Germinal center (tissue), 1 donor: ENCODE data around the gene LGALS1.
A peak's percentile ranks its signal among the peaks of the same experiment; 100 is the strongest.
"Not testable (repeated sequence)": the region's sequence is repeated elsewhere in the genome, so short reads cannot be mapped to it uniquely, and the experiment has no call there.

Experiments
- DNase-seq: peaks from one replicate; pipeline ENCODE4 v3.0.0; 2012; ENCODE audit warnings: mixed read lengths, low spot score

The LGALS1 gene

DNA sequence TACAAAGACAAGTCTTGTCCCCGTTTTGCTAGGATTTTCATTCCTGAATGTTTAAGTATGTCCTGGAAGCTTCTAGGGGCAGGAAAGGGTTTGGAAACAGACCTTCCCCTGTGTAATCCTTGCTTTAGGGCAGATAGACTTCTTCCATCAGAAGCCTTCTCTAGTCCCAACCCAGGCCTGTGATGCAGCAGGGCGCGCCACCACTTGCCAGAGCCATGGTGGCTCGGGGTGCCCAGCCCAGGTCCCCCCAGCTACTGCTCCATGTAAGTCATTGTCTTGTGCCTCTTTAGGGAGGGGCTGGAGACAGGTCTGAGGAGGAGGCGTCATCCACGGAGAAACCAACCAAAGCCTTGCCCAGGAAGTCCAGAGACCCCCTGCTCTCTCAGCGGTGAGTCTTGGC is 15.0 kb downstream of the LGALS1 start:
- no peak for DNase-seq

DNA sequence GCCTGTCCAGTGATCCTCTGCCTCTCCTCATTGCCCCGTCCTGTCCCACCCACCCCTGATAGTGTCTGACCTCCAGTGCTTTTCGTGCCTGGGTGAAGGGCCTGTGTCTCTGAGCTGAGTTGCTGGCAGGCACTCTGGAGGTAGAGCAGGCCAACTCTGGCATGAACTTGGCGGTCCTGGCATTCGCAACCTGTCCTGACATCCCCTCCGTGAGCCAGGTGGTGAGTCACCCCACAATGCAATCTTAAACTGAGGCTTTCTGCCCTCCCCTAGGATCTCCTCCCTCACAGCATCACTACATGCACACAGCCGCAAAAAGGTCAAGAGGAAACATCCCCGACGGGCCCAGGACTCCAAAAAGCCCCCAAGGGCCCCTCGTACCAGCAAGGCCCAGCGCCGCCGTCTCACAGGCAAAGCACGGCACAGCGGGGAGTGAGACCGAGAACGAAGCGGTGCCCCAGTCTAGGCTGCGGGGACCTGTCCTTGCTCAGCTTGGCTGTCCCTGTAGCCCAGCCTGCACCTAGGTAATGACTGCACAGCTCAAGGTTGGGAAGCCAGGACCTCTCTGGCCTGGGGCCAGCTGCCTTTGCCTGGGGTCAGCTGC is 15.6 kb downstream of the LGALS1 start:
- DNase-seq: no peak

DNA sequence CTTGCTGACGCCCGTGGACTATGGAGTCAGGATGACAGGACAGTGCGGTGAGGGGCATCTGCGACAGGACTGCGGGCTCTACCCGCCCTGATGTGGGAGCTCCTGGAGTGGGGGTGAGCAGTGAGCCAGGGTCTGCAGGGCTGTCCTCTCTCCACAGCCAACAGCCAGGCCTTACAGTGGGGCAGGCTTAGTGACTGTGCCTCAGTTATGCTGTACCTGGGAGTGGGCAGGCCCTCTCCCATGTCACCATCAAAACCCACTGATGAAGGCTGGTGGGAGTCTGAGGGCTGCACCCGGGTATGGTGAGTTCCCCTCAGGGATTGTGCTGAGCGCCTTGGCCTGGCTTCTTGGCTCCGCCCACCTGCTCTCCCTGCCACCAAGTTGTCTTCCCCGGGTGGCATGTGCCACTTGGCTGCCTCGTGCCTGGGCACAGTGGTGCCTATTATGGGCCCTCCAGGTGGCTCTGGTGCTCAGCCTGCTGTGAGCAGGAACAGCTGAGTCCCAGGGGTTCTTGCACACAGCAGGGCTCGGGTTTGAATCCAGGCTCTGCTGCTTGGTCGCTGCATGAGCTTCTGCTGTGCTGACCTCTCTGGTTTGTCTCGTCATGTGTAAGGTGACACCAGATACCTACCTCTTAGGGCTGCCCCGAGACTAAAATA is 17.3 kb downstream of the LGALS1 start:
- DNase-seq: no peak

DNA sequence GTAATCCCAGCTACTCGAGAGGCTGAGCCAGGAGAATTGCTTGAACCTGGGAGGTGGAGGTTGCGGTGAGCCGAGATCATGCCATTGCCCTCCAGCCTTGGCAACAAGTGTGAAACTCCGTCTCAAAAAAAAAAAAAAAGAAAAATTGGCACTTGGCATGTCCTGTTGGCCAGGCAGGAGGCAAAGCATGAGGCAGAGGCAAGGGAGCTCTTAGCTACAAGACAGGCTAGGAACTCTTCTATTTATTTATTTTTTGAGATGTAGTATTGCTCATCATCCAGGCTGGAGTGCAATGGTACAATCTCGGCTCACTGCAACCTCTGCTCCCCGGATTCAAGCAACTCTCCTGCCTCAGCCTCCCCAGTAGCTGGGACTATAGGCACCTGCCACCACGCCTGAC is 18.7 kb downstream of the LGALS1 start:
- DNase-seq: not testable (repeated sequence)

DNA sequence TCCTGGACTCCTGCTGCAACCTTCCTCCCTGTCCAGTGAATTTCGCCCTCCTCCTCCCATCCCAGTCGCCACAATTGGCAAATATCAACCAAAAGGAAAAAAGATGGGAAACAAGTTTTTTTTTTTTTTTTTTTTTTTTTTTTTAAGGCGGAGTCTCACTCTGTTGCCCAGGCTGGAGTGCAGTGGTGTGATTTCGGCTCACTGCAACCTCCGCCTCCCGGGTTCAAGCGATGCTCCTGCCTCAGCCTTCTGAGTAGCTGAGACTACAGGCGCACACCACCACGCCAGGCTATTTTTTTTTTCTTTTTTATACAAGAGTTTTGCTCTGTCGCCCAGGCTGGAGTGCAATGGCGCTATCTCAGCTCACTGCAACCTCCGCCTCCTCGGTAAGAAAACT is 20.8 kb downstream of the LGALS1 start:
- DNase-seq: not testable (repeated sequence)

DNA sequence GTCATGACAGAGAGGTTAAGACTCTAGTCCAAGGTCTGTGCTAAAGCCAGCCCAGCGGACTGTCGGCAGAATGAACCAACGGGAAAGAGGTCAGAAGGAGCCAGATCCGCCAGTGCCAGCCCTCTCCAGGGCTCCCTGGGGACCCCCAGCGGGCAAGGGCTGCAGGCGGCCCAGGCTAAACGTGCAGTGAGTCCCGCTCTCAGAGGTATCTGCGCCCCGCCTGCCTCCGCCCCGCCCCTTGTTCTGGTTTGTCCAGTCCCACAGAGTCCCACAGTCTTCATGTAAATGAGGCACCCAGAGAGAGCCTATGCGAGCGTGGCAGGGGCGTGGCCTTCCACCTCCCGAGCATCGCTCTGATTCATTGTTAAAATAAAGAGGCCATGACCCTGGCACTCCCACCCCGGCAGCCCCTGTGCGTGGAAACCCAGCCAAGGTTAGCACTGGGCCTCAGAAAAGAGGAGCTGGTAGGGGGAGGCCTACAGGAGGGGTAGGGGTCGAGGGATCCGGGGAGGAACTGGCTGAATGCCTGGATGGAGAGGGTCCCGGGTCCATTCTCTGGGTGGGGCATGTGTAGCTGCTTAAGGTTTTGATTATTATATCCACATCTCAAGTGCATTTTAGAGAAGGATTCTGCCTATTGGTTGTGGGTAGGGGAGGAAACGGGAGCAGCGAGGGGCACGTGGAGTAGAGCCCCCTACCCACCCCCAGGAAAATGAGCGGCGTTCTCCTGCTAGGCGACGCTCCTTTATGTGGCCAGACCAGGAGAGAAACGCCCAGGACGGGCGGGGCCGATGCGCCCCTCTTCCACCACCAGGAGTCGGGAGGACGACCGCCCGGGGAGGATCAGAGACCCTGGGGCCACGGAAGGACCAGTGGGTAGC is 21.5 kb downstream of the LGALS1 start, which contains the start of gene TRIOBP:
Gene TRIOBP, plus strand, starts transcription at position 392 of the 881 bp plus-strand sequence. CDS start 4,318 bp downstream, outside the sequence.
- DNase-seq: peak; percentile 94

DNA sequence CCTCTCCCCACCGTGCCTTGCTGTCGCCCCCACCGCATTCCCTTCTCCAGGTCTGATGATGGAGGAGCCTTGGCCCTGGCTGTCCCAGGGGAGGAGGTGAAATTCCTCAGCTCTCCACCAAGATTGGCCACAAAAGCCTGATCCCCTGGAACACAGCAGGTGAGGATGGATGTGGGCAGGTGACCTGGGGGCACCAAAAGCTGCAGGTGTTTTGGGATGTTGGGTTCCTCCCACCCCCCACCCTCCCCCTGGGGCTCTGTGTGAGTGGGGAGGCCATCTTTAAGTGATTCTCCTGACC is 22.1 kb downstream of the LGALS1 start:
- DNase-seq: no peak

DNA sequence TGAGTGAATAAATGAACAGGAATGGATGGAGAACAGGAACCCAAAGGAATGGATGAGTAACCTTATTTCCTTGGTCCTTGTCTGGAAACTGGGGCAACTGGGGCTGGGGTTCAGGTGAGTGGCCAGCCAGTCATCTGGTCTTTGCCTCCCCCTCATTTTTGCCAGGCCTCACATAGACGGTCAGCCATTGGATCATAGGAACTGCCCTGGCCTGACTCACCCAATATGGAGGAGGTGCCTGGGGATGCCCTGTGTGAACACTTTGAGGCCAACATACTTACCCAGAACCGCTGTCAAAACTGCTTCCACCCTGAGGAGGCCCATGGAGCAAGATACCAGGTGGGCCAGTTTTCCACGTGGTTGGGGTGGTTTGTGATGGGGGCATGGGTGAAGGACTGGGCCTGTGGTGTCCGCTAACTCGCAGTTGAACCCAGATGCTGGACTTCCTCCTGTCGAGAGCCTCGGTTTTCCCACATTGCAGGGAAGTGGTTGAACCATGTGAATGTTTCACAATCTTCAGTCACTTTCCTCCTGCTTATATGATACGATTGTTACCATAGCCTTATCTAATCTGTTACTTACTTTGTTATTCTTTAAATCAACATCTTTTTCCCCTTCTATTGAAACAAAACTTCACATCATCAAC is 25.8 kb downstream of the LGALS1 start:
- no peak for DNase-seq

DNA sequence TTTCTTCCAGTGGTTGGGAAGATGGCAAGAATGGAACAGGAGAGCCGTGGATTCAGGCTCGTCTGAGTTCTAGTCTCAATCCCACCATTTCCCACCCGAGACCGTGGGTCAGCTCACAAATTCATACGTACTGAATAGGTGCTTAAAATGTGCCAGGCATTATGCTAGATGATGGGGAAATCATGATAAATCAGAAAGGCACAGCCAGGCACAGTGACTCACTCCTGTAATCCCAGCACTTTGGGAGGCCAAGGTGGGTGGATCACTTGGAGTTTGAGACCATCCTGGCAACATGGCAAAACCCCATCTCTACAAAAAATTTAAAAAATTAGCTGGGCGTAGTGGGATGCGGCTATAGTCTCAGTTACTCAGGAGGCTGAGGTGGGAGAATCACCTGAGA is 28.5 kb downstream of the LGALS1 start:
- DNase-seq: no peak

DNA sequence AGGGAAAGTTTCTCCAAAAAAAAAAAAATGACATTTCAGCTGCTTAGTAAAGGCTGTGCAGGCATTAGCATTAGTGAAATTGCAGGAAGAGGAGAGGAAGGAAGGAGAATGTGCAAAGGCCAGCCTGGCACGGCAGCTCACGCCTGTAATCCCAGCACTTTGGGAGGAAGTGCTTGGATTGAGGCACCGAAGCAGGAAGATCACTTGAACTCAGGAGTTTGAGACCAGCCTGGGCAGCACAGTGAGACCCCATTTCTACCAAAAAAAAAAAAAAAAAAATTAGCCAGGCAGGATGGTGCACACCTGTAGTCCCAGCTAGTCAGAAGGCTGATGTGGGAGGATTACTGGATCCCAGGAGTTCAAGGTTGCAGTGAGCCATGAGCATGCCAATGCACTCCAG is 29.2 kb downstream of the LGALS1 start:
- DNase-seq: no peak

DNA sequence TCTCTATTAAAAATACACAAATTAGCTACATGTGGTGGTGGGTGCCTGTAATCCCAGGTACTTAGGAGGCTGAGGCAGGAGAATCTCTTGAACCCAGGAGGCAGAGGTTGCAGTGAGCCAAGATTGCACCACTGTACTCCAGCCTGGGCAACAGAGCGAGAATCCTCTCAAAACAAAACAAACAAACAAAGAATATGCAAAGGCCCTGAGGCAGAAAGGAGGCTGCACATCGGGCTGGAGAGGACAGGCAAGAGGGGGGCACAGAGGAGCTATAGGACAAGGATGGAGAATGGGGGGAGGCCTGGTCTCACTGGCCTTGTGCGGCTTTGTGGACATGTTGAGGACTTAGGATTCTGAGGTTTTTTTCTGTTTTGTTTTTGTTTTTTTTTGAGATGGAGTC is 29.8 kb downstream of the LGALS1 start:
- no peak for DNase-seq

DNA sequence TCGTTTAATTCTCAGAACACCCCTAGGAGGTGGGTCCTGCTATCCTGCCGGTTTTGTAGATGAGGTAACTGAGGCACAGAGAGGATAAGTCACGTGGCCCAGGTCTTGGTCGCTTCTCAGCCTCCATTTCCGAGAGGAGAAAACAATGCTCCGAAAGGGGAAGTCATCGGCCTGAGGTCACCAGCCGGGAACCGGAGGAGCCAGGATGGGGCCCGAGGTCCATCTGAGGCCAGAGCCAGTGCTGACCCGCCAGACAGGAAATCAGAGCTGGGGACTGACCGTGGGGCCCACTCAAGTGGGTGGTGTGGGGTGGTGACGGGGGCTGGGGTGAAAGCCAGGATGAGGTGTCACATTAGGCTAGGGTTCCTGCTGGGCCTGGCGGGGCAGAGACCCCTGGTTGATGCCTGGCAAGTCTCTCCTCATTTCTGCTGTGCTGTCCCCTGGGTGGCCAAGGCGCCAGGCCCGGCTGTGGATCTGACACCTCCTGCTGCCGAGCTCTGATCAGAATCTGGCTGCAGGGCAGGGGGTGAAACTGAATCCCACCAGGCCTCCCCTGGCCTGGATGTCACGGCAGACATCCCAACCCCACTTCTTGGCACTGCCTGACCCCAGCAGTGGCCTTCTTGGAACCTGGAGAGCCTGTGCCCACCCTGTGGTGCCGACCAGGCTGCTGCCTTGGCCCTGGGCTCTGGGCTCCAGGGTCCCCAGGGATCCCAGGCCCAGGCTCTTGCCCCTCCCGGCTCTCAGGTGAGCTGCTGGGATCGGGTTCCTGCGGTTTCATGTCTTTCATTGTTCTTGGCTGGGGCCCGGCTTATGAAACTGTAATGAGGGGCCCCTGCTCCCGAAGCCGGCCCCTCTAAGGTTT is 33.4 kb downstream of the LGALS1 start:
- DNase-seq: no peak

DNA sequence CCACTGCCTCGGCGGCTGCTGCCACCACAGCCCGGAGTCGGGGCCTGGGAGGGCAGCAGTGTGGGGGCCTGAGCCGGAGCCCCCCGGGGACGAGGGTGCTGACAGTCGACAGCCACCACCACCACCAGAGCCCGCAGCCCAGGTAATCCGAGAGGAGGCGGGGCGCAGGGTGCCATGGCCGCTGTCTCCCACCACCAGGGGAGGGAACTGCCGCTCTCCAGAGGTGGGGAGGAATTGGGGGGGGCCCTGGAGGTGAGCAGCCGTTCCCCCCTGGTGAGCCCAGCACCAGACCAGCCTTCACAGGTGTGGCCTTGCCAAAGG is 34.0 kb downstream of the LGALS1 start:
- DNase-seq: no peak

DNA sequence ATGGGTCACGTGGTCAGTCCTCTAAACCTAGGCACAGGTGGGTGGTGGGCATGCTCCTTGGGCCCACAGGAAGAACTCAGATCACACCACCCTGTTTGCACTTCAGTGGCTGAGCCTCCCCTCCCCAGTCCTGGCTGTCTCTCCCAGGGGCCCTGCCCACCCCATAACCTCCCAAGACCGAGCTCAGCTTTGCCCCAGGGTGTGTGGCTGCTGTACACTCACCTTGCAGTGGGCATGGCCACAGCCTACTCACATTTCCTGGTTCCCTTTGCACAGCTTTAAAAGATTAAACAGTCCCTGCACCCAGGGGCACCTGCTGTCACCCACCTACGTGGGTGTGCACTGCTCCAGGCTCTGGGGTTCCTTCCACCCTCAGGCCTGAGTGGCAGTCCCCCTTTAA is 35.2 kb downstream of the LGALS1 start:
- no peak for DNase-seq

DNA sequence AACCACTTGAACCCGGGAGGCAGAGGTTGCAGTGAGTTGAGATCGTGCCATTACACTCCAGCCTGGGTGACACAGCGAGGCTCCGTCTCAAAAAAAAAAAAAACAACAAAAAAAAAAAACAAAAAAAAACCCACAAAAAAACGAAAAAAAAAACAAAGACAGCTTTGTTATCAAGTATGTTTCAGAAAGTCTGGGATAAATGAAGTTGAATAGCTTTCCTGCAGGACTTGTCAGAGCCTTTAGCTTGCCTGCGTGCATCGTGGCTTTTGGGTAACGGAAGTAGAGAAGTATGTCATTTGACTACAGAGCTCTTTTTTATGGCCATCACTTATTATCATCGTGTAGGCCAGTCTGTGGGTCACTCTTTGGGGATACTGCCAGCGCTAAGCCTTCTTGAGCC is 36.1 kb downstream of the LGALS1 start:
- no peak for DNase-seq

DNA sequence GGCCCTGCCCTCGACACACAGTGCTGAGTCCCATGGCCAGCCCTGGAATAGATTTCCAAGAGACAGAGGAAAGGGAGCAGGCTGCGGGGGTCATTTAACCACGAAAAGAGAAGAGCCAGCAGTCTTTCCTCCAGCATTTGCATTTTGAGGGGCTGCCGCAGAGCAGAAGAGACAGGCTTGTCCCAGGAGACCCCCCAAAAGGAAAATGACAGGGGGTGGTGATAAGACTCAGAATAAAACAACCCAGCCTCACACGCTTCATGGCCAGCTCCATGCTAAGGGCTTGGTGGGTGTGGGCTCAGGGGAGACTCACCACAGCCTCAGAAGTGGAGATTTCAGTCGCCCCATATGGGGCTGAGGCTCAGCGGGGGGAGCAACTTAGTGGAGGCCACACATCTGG is 38.3 kb downstream of the LGALS1 start:
- peak; percentile 42 for DNase-seq

DNA sequence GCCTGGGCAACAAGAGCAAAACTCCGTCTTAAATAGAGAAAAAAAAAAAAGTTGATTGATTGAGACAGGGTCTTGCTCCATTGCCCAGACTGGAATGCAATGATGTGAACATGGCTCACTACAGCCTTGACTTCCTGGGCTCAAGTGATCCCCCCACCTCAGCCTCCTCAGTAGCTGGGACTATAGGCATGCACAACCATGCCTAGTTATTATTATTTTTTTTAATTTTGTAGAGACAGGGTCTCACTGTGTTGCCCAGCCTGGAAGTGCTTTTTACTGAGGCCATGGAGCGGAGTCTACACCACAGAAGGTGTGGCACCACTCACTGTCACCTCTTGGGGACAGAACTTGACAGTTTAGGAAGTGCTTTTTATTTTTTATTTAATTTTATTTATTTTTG is 39.2 kb downstream of the LGALS1 start:
- no peak for DNase-seq

DNA sequence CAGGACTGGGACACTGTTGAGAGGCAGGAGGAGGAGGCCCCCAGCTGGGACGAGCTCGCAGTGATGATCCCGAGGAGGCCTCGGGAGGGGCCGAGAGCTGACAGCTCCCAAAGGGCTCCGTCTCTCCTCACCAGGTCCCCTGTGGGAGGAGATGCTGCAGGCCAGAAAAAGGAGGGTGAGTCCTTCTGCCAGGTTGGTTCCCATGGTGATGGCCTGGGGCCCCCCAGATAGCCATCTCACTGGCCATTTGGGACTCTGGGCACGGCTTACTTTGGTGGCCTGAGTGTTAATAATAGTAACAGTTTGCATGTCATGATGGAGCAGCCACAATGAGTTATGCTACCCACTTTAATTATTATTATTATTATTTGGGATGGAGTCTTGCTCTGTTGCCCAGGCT is 40.3 kb downstream of the LGALS1 start:
- no peak for DNase-seq

DNA sequence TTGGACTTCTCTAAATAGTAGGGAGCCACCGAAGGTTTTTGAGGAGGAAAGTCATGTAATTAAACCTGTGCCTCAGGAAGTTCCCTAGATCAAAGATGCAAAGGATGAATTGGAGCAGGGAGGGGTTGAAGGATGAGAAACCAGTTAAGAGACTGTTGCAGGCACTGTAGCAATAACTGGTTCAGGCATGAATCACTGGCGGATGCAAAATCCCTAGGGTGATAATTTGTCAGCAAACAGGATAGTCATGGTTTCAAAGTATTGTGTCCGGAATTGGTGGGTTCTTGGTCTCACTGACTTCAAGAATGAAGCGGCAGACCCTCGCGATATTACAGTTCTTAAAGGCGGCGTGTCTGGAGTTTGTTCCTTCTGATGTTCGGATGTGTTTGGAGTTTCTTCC is 41.3 kb downstream of the LGALS1 start:
- DNase-seq: no peak

DNA sequence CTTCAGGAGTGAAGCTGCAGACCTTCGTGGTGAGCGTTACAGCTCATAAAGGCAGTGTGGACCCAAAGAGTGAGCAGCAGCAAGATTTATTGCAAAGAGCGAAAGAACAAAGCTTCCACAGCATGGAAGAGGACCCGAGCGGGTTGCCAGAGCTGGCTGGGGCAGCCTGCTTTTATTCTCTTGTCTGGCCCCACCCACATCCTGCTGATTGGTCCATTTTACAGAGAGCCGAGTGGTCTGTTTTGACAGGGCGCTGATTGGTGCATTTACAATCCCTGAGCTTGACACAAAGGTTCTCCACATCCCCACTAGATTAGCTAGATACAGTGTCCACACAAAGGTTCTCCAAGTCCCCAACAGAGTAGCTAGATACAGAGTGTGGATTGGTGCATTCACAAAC is 41.8 kb downstream of the LGALS1 start:
- not testable (repeated sequence) for DNase-seq

DNA sequence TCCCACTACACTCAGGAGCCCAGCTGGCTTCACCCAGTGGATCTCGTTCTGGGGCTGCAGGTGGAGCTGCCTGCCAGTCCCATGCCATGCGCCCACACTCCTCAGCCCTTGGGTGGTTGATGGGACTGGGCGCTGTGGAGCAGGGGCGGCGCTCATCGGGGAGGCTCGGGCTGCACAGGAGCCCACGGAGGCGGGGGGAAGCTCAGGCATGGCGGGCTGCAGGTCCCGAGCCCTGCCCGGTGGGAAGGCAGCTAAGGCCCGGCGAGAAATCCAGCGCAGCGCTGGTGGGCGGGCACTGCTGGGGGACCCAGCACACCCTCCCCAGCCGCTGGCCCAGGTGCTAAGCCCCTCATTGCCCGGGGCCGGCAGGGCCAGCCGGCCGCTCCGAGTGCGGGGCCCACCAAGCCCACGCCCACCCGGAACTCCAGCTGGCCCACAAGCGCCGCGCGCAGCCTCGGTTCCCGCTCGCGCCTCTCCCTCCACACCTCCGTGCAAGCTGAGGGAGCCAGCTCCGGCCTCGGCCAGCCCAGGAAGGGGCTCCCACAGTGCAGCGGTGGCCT is 42.4 kb downstream of the LGALS1 start:
- not testable (repeated sequence) for DNase-seq
